SHP77 treated with DMSO at 0.1 percent for 48 hours (cell line): ENCODE data around the gene EPB41.
"Not testable (repeated sequence)": the region's sequence is repeated elsewhere in the genome, so short reads cannot be mapped to it uniquely, and the experiment has no call there.

Source experiments
- DNase-seq: peaks from one replicate; lab custom pipeline; 2025; lab: John Stamatoyannopoulos, UW

Gene EPB41

GRCh38 chr1:28982198-28982597 is 67.8 kb downstream of the EPB41 start:
- no peak for DNase-seq

- no peak for DNase-seq
Observed at GRCh38 chr1:28983091-28983490, 68.7 kb downstream of the EPB41 start.

- DNase-seq: peak; percentile 67
Observed at GRCh38 chr1:28983509-28984310, 69.3 kb downstream of the EPB41 start.

GRCh38 chr1:28984311-28984684 is 69.9 kb downstream of the EPB41 start:
- no peak for DNase-seq

GRCh38 chr1:28985427-28985826 is 71.1 kb downstream of the EPB41 start:
- no peak for DNase-seq

- DNase-seq: no peak
Observed at GRCh38 chr1:28986306-28986910, 72.0 kb downstream of the EPB41 start.

GRCh38 chr1:29002792-29003191 is 88.4 kb downstream of the EPB41 start:
- DNase-seq: no peak

- no peak for DNase-seq
Observed at GRCh38 chr1:29004288-29004687, 89.9 kb downstream of the EPB41 start.

- DNase-seq: no peak
Observed at GRCh38 chr1:29004798-29005197, 90.4 kb downstream of the EPB41 start.

GRCh38 chr1:29011775-29012174 is 97.4 kb downstream of the EPB41 start:
- no peak for DNase-seq

- no peak for DNase-seq
Observed at GRCh38 chr1:29017235-29017634, 102.9 kb downstream of the EPB41 start.

GRCh38 chr1:29017975-29018712 is 103.8 kb downstream of the EPB41 start:
- DNase-seq: no peak

GRCh38 chr1:29022620-29023019 is 108.3 kb downstream of the EPB41 start:
- no peak for DNase-seq

GRCh38 chr1:29029667-29030066 is 115.3 kb downstream of the EPB41 start:
- DNase-seq: no peak

GRCh38 chr1:29032841-29033240 is 118.5 kb downstream of the EPB41 start:
- DNase-seq: no peak

GRCh38 chr1:29033829-29034466 is 119.6 kb downstream of the EPB41 start:
- DNase-seq: peak; percentile 43

- no peak for DNase-seq
Observed at GRCh38 chr1:29043274-29043965, 129.1 kb downstream of the EPB41 start.

- no peak for DNase-seq
Observed at GRCh38 chr1:29044010-29044409, 129.6 kb downstream of the EPB41 start.

GRCh38 chr1:29045663-29046062 is 131.3 kb downstream of the EPB41 start:
- not testable (repeated sequence) for DNase-seq

GRCh38 chr1:29047142-29047541 is 132.8 kb downstream of the EPB41 start:
- DNase-seq: no peak

- no peak for DNase-seq
Observed at GRCh38 chr1:29050166-29050565, 135.8 kb downstream of the EPB41 start.

- no peak for DNase-seq
Observed at GRCh38 chr1:29052100-29052499, 137.7 kb downstream of the EPB41 start.
